ENCODE results near the gene TIGD1.

TIGD1 gene

DNA sequence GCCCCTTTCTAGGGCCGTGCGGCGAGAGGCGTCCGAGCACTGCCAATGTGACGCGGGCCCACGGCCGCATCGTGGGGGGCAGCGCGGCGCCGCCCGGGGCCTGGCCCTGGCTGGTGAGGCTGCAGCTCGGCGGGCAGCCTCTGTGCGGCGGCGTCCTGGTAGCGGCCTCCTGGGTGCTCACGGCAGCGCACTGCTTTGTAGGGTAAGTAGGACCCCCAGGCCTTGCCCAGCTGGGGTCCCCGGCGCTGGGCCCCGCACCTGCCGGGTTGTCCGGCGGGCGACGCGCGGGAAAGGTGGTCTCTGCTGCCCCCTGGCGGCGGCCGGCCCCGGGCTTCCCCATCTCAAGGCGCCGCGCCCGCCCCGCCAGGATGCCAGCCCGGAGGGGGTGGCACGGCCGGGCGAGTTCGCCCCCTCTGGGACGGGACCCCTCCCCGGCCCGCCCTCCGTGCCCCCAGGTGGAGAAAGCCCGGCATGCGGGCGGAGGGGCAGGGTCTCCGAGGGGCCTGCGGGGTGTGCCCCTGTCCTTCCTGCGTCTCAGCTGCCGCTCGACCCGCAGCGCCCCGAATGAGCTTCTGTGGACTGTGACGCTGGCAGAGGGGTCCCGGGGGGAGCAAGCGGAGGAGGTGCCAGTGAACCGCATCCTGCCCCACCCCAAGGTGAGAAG is 28.3 kb downstream of the TIGD1 start:
- DNase-seq, result peak; percentile 77 to 83

GRCh38 chr2:232521098-232521497 is 29.3 kb downstream of the TIGD1 start:
- DNase-seq, result no peak

DNA sequence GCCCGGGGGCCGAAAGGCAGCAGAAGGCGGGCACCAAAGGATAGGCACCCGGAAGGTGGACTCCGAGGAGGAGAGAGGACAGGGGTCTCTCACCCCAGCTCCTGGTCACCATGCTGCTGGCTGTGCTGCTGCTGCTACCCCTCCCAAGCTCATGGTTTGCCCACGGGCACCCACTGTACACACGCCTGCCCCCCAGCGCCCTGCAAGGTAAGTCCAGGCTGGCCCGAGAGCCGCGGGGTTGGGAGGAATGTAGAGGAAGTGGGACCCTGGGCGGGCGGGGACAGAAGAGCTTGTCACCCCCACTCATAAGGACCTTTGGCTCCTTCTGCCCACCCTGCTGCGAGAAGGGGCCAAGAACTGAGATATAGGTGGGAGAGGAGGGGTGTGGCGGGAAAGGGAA is 29.9 kb downstream of the TIGD1 start:
- DNase-seq, result no peak

DNA sequence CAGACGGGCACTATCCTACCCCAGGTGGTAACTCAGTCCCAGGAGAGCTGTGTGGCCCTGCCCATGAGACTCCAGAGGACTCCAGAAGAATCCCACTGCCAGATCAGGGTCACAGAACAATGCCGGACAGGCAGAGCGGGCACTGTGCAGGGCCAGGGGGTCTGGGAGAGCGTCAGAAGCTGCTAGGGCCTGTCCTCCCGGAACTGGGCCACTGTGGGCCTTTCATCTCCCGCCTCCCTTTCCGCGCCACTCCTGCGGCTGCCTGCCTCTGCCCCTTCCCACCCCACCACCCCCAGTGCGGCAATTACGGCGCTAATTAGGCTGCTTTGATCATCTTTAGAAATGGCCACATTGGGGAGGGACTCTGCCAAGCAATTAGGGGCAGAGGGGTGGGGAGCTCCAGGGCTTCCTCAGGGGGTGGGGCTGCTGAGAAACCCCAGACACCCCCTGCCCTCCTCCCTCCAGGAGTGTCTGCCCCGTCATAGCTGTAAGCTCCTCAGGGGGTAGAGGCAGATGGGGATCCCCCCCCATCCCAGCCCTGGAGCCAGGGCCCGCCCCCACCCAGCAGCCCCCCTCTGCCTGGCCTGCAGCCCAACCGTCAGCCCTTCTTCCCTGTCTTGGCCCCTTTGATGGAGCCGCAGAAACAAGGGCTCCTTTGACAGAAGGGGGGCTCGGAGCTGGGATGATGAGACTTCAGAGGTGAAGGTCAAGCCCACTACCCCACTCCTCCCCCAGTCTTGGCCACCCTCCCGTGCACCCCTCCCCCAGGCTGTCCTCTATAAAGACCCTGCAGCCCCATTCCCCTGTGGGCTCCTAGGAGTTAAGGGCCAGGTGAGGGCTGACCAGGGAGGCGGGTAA is 30.5 kb downstream of the TIGD1 start, which contains the start of gene PRSS56:
Gene PRSS56 (plus strand): TSS at position 808 of the 858 bp plus-strand sequence. CDS start 211 bp downstream, outside the sequence.
- DNase-seq, result no peak

DNA sequence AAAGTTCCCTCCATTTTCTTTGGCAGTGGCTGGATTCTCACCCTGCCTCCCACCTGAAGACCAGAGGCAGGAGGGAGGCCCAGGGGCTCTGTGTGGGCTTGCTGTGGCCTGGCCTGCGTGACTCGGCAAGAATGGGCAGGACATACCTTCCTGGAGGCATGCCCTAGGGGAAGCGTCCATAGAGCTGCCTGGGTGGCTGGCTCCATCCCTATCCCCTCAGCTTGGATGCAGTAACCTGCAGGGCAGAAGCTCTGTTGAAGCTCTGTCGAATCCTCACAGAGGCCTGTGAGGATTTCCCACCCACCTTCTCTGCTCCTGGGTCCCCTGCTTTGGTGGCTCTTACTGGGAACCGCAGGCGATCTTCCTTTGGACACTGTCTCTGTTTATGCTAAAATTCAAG is 31.5 kb downstream of the TIGD1 start:
- no peak for DNase-seq

- no peak for DNase-seq
Observed at GRCh38 chr2:232516551-232516950, 33.8 kb downstream of the TIGD1 start.

GRCh38 chr2:232515639-232516038 is 34.7 kb downstream of the TIGD1 start:
- no peak for DNase-seq

DNA sequence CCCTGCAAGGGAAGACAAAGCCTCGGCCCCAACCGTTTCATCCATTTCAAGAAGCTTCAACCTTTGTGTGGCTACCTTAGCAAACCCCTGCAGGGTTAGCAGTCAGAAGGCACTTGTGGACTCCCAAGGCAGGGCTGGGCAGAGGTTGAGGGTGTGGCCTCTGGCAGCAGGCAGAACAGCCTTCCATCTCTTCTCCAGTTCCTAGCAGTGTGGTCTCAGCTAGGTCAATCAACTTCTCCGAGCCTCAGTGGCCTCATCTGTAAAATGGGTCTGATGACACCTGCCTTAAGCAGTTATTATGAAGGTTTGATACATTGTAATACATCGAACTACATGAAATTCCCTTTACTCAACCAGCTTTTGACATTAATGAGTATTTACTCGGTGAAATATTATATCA is 37.0 kb downstream of the TIGD1 start:
- no peak for DNase-seq

- no peak for DNase-seq
Observed at GRCh38 chr2:232512602-232513001, 37.8 kb downstream of the TIGD1 start.

GRCh38 chr2:232511336-232511890 is 38.9 kb downstream of the TIGD1 start:
- DNase-seq, result no peak

DNA sequence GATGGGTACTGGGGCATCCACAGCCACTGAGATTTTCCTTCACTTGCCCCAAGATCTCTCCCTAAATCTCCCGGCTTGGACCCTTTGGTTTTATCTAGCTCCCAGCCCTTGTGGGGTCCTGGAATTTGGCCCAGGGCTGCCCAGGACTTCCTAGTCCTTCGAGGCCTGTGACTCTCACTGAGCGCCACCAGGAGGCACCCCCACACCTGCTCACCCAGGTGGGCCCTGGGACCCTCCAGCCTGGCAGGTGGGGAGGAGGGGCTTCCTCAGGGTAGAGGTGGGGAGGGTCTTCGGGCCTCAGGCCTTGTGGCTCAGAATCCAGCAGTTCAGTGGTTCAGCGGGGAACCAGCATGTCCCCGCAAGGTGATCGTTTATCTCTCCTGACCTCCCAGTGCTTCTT is 42.1 kb downstream of the TIGD1 start:
- no peak for DNase-seq

GRCh38 chr2:232506709-232507108 is 43.6 kb downstream of the TIGD1 start:
- DNase-seq, result no peak

DNA sequence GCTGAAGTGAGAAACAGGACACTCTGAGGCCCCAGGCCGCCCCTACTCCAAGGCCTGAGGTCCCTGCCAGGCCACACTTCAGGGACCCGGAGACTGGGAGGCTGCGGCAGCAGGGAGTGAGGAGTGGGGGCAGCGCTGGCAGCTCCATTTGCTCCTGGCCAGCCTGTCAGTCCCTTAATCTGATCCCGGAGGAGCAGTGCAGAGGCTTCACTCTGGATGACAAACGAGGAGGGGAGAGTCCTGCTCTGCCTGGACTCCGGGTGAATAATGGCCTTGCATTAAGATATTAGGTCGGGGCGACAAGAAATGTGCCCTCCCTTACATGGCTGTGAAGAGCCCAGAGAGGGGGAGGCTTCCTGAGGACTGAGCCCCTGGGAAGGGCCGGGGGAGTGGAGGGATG is 44.5 kb downstream of the TIGD1 start:
- no peak for DNase-seq

DNA sequence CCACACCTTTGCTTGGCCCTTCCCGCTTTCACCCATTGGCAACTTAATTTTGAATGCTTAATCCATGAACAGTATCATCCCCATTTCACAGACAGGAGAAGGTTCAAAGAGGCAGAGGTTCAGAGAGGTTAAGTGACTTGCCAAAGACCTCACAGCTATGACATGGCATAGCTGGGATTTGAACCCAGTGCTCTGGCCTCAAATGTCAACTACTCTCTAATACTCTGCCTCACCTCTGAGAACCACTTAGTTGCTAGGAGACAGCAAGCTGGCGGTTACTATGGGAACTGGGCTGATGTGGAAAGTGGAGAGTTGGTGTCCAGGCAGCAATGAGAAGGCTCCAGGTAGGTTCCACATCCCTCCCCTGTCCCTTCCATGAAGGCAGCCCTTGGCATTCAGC is 45.9 kb downstream of the TIGD1 start:
- no peak for DNase-seq

DNA sequence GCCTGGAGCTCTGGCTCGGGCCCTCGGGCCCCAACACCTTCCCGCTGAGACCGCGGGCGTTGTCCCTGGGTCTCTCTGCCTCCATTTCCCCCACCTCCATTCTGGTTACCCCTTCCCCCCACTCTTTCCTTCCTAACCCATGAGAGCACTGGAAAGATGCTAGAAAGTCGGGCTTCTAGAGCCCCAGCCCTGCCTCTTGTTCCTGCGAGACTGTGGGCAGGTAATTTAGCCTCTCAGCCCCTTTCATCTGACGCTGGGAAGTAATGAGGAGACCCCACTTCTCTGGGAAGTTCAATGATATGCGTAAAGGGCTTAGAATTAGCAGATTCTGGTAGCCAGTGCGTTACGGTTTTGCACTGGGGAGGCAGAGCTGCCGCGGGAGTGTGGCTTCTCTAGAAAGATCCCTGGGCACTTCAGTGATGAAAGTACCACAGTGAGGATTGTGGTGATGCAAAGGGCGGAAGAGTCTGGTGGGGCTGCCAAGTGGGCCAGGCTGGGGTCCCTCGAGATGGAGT is 46.5 kb downstream of the TIGD1 start:
- DNase-seq, result no peak

GRCh38 chr2:232502911-232503808 is 47.2 kb downstream of the TIGD1 start:
- peak; percentile 56 to 64 for DNase-seq

DNA sequence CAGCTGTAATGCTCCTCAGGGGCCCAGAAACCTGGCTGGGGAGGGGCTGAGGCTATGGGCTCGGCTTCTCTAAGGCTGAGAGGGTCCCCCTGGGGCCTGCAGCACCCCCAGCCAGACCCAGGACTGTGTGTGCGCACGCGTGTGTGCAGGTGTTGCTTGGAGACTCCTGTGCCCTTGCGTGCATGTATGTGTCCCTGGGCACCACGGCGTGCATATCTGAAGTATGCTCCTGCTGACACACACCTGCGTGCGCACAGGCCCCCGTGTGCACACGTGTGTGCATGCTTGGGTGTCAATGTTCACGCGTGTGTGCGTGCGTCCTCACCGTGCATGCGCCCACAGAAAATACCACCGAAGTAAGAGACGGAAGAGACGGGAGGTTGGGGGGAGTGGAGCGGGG is 47.8 kb downstream of the TIGD1 start:
- peak in 1 of 2 experiments; percentile 35 for DNase-seq

GRCh38 chr2:232501794-232502390 is 48.5 kb downstream of the TIGD1 start:
- DNase-seq, result no peak

- DNase-seq, result no peak
Observed at GRCh38 chr2:232501331-232501771, 49.0 kb downstream of the TIGD1 start.

GRCh38 chr2:232498452-232498851 is 51.9 kb downstream of the TIGD1 start:
- DNase-seq, result no peak
